ENCODE data around the gene TPGS2. TPM values are rescaled to one million over a fixed set of nuclear protein-coding genes. Genes with fewer than 3 reads are reported as not detected.
"Not testable (repeated sequence)": the region's sequence is repeated elsewhere in the genome, so short reads cannot be mapped to it uniquely, and the experiment has no call there.

The TPGS2 gene
- total RNA-seq (2021) (59.5 and 62.6 TPM in 2 replicates), Bru-seq, nascent RNA (percentile 69 among the genes with signal in this experiment), BruChase-seq, experiment 1, labeled RNA remaining after a 2-hour chase (percentile 72 among the genes with signal in this experiment), BruChase-seq, experiment 2, labeled RNA remaining after a 6-hour chase (percentile 61 among the genes with signal in this experiment)
- long read RNA-seq, full-length matches to known transcripts: 101 of 149 reads
- long read RNA-seq, partial matches to known transcripts: 31 of 149 reads
- long read RNA-seq, other reads (novel, unspliced or antisense): 17 of 149 reads

- ChIA-PET CTCF (interaction anchor here (0.7 kb wide), 1 partner anchor 15 kb away, joined by 3 read pairs; no protein-coding TSS in a partner anchor), POLR2A (ENCODE audit: unreplicated experiment) (interaction anchor here (0.6 kb wide), 2 partner anchors 321 to 425 kb away, joined by 6 to 7 read pairs; no protein-coding TSS in a partner anchor)
- peaks cover 19% of the 10 kb centered on the region for H3K4me1 ChIP-seq (replicated peaks; ENCODE audit: insufficient read depth)
- H3K79me2 ChIP-seq (ENCODE audit: low read depth): peaks cover 13% of the 10 kb centered on the region
- peak within 1 kb of the TSS; percentile 74 for H3K4me3 ChIP-seq
- no TSS peak for BruUV-seq (replicated peaks)
- no peaks in the 10 kb centered on the region for H3K9me2 ChIP-seq (ENCODE audit: insufficient read depth)
- H3K9me3 ChIP-seq (ENCODE audit: insufficient read depth, low read depth): no peaks in the 10 kb centered on the region
- H2AFZ ChIP-seq: peak within 1 kb of the TSS; percentile 96
- no peaks in the 10 kb centered on the region for H4K20me1 ChIP-seq (ENCODE audit: insufficient read depth)
- intact Hi-C loops (cut with micrococcal nuclease; ENCODE audit: unreplicated experiment): loop anchor here (1.0 kb wide), 1 partner anchor 21 kb away; no protein-coding TSS in a partner anchor
- H3K27me3 ChIP-seq (ENCODE audit: insufficient read depth, low read depth): no peaks in the 10 kb centered on the region
- peak within 1 kb of the TSS; percentile 71 for H3K27ac ChIP-seq
- DNase-seq: peak; percentile 65 to 81
- peaks cover 10% of the 10 kb centered on the region; the same call in 1 of the 2 replicates for H3F3A ChIP-seq (ENCODE audit: insufficient read depth, low read depth)
- H3K4me2 ChIP-seq: peak within 1 kb of the TSS; percentile 96
- no peaks in the 10 kb centered on the region for H3K36me3 ChIP-seq (ENCODE audit: low read depth)
- TF ChIP-seq EZH2 (IDR thresholded peaks at IDR 0.05; ENCODE audit: low read depth): no peak
- TF ChIP-seq, protein P1, sequence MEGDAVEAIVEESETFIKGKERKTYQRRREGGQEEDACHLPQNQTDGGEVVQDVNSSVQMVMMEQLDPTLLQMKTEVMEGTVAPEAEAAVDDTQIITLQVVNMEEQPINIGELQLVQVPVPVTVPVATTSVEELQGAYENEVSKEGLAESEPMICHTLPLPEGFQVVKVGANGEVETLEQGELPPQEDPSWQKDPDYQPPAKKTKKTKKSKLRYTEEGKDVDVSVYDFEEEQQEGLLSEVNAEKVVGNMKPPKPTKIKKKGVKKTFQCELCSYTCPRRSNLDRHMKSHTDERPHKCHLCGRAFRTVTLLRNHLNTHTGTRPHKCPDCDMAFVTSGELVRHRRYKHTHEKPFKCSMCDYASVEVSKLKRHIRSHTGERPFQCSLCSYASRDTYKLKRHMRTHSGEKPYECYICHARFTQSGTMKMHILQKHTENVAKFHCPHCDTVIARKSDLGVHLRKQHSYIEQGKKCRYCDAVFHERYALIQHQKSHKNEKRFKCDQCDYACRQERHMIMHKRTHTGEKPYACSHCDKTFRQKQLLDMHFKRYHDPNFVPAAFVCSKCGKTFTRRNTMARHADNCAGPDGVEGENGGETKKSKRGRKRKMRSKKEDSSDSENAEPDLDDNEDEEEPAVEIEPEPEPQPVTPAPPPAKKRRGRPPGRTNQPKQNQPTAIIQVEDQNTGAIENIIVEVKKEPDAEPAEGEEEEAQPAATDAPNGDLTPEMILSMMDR (conservative IDR thresholded peaks at IDR 0.05): peak; percentile 43; the same call in 1 of the 2 replicates
These were observed at the start of gene TPGS2, which contains the start of gene KIAA1328 for GRCh38 chr18:36828630-36829361. TSS of gene TPGS2 (minus strand) at chr18:36829002. CDS start at chr18:36828767, 235 bp downstream. TSS of gene KIAA1328 (plus strand) at chr18:36829127. CDS start at chr18:36829139, 12 bp downstream.

- BruUV-seq (replicated peaks); H3K4me1 ChIP-seq (replicated peaks; ENCODE audit: insufficient read depth); CTCF ChIA-PET; H3K4me2 ChIP-seq; H3K79me2 ChIP-seq (ENCODE audit: low read depth); H3F3A ChIP-seq (ENCODE audit: insufficient read depth, low read depth); H4K20me1 ChIP-seq (ENCODE audit: insufficient read depth); H3K4me3 ChIP-seq; H3K27ac ChIP-seq; intact Hi-C loops (cut with micrococcal nuclease; ENCODE audit: unreplicated experiment); H3K27me3 ChIP-seq (ENCODE audit: insufficient read depth, low read depth); POLR2A ChIA-PET (ENCODE audit: unreplicated experiment); H3K36me3 ChIP-seq (ENCODE audit: low read depth); H2AFZ ChIP-seq; DNase-seq; H3K9me3 ChIP-seq (ENCODE audit: insufficient read depth, low read depth); H3K9me2 ChIP-seq (ENCODE audit: insufficient read depth): not testable (repeated sequence)
These were observed 45.0 kb upstream of the TPGS2 start for GRCh38 chr18:36873826-36874225.

GRCh38 chr18:36872329-36872728 lies 43.5 kb upstream of the TPGS2 start:
- no TSS peak for BruUV-seq (replicated peaks)
- Histone ChIP-seq H2AFZ (no peak overlapping the region), H3K9me2 (ENCODE audit: insufficient read depth) (no peaks in the 10 kb centered on the region), H4K20me1 (ENCODE audit: insufficient read depth) (no peaks in the 10 kb centered on the region), H3K36me3 (ENCODE audit: low read depth) (no peaks in the 10 kb centered on the region), H3K4me2 (no peak overlapping the region), H3K4me1 (replicated peaks; ENCODE audit: insufficient read depth) (no peaks in the 10 kb centered on the region), H3K9me3 (ENCODE audit: insufficient read depth, low read depth) (no peaks in the 10 kb centered on the region), H3K27ac (no peak overlapping the region), H3F3A (ENCODE audit: insufficient read depth, low read depth) (no peaks in the 10 kb centered on the region), H3K27me3 (ENCODE audit: insufficient read depth, low read depth) (no peaks in the 10 kb centered on the region), H3K79me2 (ENCODE audit: low read depth) (no peaks in the 10 kb centered on the region), H3K4me3 (no peak overlapping the region)
- ChIA-PET CTCF (no interaction called here), POLR2A (ENCODE audit: unreplicated experiment) (no interaction called here)
- intact Hi-C loops (cut with micrococcal nuclease; ENCODE audit: unreplicated experiment): no loop called here
- TF ChIP-seq EZH2 (IDR thresholded peaks at IDR 0.05; ENCODE audit: low read depth): no peak
- TF ChIP-seq, protein P1 (conservative IDR thresholded peaks at IDR 0.05): no peak
- DNase-seq: no peak

Measured in PC-9 (cell line).